HG03064 (cell line): ENCODE measurements around the gene EPHA4.

Experiments
- ATAC-seq: cut with Tn5 transposase; IDR thresholded peaks from one replicate; pipeline ENCODE4 v1.9.1; 2021; ENCODE audit warnings: low read depth; ENCODE audit not compliant: unreplicated experiment

Gene EPHA4

GRCh38 chr2:221572821-221573429, 821 bp upstream of the EPHA4 start:
- peak; percentile 30 for ATAC-seq

GRCh38 chr2:221571551-221572218, 419 bp downstream of the EPHA4 start:
- ATAC-seq, result peak; percentile 4

GRCh38 chr2:221571025-221571550, 1.0 kb downstream of the EPHA4 start:
- no peak for ATAC-seq

DNA sequence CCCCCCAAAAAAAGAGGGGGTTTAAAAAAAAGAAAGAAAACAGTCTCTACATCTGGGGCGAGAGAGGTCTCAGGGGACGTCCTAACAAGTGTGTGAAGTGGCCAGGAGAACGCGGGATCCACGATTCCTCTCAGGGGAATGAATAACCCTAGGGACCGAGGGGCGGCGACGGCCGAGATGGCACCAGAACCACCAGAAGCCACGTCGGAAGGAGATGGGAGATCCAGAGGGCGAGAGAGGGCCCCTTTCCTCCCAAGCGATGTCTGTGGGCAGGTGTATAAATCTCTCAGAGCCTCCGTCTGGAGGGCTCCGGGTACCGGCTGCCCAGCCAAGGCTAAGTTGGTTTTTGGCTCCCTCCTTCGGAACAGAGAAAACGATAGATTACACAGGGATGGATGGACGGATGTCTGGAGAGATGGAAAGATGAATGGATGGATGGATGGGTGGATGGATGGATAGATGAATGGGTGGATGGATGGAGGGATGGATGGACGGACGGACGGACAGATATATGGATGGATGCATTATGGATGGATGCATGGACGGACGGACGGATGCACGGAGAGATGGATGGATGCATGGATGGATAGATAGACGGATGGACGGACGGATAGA, 1.7 kb downstream of the EPHA4 start:
- no peak for ATAC-seq

GRCh38 chr2:221569871-221570270, 2.2 kb downstream of the EPHA4 start:
- no peak for ATAC-seq

DNA sequence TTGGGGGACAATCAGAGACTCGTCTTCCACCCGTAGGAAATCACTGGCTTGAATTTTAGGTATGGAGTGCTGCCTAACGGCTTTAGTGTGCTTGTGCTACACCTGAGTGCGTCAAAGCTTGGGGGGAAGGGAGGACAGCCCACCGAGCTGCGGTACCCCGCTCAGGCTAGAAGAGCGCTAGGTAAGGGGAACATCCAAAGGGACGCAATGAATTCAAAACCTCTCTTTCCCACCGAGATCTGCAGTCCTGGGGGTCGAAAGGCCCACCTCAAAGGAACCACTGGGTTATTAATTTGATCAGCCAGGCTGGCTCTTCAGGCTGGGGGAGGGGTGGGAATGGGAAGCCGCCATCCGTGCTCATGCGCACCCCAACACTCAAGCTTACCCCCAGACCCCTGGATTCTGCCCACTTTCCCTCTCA, 2.7 kb downstream of the EPHA4 start:
- ATAC-seq, result no peak

DNA sequence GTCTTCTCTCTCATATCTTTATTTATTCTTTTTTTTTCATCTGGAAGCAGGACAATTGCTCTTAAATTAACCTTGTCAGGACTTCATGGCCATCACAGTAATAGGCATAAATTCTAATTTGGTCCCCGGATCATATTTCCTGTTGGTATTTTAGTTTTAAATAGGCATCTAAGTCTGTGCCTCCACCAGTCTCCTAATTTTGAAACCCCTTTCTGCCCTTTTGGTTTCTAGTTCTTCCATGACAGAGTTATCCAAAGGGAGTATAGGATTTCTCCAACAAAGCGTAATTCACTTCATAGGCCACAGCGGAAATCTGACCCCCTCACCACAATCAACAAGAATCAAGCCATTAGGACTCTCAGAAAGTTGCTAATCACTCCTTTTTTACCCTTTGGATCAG, 3.8 kb downstream of the EPHA4 start:
- ATAC-seq, result no peak

- no peak for ATAC-seq
These were observed 4.3 kb downstream of the EPHA4 start for GRCh38 chr2:221567809-221568208.

GRCh38 chr2:221567231-221567760, 4.8 kb downstream of the EPHA4 start:
- no peak for ATAC-seq

DNA sequence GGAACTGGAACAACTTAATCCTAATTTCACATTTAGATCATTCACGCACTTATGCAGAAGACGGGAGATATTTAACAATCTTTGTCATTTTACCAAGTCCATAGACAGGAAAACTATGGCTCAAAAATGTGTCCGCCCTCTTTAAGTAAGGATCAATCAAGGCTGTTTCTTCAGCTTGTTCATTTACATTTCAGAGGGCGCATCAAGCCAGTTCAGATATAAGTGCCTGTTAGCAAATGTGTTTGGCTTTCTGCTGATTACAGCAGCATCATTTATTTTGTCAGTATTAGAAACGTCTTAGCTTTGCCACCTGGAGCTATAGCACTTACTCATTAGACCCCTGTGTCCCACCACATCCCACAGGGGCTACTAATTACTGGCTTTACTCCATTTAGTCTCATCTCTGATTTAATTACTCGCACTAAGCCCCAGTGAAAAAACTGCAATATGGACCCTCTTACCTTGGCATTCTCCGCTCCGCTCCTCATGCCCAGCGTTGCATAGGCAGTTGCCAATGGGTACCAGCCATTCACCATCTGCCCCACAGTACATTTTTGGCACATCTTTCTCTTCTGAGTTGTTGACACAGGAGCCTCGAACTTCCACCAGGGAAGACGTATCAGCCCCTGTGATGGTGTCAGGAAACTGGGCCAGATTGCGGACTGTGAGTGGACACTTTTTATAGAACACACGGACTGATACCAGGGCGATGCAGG, 8.7 kb downstream of the EPHA4 start:
- ATAC-seq, result no peak

DNA sequence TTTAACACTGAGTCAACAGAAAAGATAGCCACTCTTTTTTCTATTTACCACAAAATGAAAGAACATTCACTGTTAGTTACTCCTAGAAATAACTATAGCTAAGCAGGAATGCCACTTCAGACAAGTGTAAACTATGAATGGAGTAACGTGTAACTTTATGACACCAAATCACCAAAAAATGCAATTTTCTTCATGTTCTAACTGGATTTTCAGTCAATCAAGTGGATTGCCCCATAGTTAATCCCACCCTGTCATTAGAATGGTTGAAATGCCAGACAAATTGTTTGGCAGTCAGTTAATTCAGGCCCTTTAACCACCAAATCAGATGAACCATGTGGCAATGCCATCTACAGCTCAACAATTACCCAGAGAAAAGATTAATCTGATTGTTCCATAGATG, 9.9 kb downstream of the EPHA4 start:
- no peak for ATAC-seq

DNA sequence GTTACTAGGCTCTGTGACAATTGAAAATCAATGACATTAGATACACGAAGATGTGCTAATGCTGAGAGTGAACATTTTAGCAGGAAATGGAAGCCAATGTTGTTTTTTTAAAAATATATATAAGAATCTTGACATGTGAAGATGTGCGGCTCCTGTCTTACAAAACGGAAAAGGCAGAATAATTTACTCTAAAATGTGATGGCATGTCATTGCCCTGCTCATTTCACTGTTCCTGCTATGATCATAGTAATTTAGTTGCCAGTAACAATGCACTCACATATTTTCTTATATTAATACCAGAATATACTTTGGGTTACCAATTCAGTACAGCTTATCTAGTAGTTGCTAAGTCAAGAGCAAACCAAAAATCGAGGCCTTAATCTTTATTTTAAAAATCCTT, 10.3 kb downstream of the EPHA4 start:
- no peak for ATAC-seq

- no peak for ATAC-seq
These were observed 12.1 kb downstream of the EPHA4 start for GRCh38 chr2:221559991-221560390.

DNA sequence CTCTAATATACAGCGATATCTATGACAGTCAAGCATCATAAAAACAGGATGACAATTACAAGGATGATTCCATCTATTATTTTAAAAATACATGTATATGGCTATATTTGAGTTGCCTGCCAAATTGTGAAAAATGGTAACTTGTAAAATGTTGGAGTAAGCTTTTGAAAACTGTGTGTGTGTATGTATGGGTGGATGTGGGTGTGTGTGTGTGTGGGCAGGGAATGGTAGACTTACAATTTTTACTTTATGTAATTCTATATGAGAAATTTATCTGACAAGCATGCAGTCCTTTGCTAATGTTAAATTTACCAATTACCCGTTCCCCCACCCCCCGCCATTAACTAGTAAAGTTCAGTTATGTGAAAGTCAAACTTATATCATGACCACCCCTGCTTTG, 14.0 kb downstream of the EPHA4 start:
- no peak for ATAC-seq

DNA sequence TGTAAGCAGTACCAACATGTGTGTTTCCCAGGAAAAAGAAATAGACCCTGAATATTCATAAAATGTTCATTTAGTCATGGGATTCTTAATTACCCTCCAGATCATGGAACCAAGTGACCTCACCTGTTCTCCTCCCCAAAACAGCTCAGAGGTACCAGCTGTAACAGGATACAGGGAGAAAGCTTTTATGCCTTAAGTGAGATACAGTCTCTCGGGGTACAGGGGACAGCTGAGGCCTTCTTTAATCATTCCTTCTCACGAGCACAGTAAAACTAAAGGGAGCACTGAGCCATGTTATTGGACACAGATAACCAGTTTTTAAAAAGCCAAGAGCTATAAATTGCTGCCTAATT, 16.6 kb downstream of the EPHA4 start:
- peak; percentile 42 for ATAC-seq

DNA sequence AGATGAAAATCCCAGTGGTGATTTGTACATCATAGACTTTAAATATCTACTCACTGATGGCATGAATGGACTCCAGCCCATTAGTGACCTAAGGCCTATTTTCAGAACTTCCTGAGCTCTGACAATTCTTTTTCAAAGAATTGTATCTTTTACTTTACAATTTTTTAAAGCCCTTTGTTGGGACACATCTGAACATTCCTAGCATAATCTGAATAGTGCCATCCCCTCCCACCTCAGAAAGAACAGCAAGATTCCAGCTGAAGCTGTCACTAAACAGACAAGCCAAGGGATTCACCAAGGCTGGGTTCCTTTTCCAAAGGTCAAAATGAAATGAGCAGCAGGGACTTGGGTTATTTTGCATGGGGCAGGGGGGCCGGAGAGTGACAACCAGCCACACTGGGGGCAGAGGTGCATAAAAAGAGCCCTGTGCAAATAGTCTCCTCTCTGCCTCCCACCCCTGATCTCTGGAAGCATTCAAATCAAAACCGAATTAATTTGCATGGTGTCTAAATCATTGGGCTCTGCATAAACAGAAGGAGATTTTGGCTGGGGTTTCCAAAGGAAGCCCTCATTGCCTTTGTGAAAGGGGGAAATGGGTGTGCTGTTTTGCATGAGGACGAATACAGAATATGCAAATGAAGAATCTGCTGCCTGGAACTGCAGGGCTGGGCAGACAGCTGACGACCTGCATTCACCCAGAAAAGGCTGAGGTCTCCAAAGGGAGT, 17.2 kb downstream of the EPHA4 start:
- peak; percentile 95 for ATAC-seq

GRCh38 chr2:221553333-221553732, 18.8 kb downstream of the EPHA4 start:
- no peak for ATAC-seq

- ATAC-seq, result no peak
These were observed 19.8 kb downstream of the EPHA4 start for GRCh38 chr2:221552291-221552690.

DNA sequence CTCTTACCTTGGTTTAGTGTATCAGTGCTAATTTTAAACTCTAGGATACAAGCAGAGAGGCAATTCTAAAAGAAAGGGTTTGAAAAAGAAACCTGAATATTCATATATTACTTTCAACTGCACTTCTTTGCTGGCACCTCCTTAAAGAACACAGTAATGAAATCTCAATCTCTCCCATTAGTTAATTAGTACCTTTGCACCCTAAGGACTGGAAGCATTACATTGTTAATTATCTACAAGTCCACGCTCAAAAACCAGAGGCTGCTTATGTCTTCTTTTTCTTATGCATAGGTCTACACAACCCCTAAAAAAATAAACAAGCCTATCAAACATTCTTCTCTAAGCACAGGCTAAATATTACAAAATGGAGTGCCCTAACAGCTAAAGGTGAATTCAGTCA, 20.2 kb downstream of the EPHA4 start:
- ATAC-seq, result no peak

- no peak for ATAC-seq
These were observed 23.0 kb downstream of the EPHA4 start for GRCh38 chr2:221549143-221549542.
